NCI-H345 treated with DMSO at 0.1 percent for 48 hours (cell line): Measurements from ENCODE around the gene RUFY4.
"Not testable (repeated sequence)": the region's sequence is repeated elsewhere in the genome, so short reads cannot be mapped to it uniquely, and the experiment has no call there.

Source experiments
- DNase-seq: peaks from one replicate; lab custom pipeline; 2025; ENCODE audit not compliant: unreplicated experiment; lab: John Stamatoyannopoulos, UW

RUFY4 gene

DNA sequence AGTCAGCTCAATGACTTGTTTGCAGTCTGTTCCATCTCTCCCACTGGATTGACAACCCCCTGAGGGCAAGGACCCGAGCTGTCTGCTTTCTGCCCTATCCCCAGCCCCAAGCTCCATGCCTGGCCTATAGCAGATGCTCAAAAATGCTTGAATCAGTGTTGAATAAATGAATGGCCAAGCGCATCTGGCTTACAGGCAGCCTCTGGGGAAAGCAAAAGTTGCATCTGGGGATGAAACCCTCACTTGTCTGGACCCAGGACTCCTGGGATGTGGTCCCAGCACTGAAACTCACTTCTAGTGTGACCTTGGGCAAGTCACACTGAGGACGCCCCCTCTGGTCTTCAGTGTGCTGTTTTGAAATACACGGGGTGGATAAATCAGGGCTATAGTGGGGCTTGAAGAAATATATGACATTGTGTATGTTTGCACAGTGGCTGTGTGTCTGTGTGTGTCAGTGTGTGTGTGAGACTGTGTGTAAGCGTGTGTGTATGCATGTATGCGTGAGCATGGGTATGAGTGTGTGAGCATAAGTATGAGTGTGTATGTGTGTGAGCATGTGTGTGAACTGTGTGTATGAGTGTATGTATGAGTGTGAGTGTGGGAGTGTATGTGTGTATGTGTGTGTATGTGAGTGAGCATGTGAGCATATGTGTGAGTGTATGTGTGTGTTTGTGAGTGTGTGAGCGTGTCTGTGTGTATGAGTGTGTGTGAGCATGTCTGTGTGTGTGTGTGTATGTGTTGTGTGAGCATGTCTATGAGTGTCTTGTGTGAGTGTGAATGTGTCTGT is 38.5 kb upstream of the RUFY4 start:
- no peak for DNase-seq

DNA sequence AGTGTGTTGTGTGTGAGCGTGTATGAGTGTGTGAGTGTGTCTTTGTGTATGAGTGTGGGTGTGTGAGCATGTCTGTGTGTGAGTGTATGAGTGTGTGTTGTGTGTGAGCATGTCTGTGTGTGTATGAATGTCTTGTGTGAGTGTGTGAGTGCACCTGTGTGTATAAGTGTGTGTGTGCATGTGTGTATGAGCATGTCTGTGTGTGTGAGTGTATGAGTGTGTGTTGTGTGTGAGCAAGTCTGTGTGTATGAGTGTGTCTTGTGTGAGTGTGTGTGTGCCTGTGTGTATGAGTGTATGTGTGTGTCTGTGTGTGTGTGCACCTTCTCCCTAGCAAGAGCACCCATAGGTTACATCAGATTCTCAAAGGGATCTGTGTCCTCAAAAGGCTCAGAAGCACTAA is 37.8 kb upstream of the RUFY4 start:
- DNase-seq, result no peak

DNA sequence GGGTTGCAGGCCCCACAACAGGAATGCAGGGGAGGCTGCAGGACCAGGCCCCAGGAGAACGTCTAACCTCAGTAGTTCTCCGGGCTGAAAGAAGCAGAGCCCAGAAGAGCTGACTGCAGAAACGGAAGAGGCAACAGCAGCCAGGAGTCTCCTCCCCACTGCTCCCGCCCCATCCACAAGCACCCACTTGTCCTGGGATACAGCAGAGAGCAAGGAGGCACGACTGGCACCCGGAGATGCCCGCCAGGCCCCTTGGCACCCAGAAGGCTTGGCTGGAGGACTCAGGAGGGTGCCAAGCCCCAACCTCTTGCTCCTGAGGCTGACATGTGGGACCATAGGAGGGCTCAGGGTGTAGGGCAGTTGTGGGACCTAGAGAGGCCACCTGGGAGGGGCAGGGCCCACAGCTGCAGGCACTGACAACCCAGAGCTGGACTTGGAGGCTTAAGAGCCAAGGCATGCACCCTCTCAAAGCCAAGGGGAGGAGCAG is 37.2 kb upstream of the RUFY4 start:
- DNase-seq, result no peak

DNA sequence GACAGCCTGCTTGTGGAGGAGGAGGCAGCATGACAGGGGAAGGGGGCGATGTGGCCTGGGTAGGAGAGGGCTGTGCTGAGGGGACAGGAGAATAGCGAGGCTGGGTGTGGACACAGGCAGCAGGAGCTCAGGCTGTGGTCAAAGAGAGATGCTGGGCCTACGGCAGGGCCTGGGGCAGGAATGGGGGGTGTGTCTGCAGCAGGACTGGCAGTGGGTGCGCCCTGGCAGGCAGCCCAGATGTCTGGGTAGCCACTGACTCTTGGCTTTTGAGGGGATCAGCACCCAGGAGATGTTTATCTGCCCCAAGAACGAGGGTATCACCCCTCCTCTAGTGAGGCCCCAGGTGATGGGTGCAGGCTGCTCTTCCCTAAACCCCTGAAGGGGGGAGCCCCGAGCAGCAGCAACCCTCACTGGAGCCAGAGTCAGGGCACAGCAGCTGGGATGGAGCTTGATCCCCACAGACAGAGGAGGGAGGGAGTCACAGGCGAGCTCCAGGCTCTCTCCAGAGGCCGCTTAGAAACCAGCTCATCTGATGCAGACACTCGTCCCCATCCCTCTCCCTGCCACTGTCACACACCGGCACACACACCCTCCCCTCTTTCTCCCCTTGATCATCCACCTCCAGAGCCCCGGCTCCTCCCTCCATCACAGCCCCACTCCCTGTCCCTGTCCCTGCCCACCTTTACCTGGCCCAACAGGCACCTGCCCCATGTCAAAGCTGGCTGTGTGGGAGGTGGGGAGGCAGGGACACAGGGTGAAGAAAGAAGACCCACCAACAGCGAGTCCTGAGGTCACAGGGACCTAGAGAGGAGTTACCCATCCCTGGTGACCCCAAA is 36.5 kb upstream of the RUFY4 start:
- DNase-seq, result no peak

DNA sequence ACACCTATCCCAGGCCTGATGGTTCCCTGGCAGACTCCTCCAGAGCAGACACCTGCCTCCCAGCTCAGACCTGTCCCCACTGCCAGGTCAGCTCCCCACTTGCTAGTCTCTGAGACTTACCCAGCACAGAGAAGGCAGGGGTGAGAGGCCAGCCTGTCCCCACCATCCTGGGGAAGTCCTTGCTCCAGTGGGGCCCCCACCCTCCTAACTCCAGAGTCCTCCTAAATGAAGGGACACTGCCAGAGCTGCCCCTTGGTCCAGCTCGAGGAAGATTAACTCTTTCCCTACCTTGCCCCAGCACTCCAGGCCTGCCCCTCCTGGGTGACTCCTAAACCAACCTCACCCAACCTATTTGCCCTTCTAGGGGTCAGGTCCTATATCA is 35.9 kb upstream of the RUFY4 start:
- no peak for DNase-seq

DNA sequence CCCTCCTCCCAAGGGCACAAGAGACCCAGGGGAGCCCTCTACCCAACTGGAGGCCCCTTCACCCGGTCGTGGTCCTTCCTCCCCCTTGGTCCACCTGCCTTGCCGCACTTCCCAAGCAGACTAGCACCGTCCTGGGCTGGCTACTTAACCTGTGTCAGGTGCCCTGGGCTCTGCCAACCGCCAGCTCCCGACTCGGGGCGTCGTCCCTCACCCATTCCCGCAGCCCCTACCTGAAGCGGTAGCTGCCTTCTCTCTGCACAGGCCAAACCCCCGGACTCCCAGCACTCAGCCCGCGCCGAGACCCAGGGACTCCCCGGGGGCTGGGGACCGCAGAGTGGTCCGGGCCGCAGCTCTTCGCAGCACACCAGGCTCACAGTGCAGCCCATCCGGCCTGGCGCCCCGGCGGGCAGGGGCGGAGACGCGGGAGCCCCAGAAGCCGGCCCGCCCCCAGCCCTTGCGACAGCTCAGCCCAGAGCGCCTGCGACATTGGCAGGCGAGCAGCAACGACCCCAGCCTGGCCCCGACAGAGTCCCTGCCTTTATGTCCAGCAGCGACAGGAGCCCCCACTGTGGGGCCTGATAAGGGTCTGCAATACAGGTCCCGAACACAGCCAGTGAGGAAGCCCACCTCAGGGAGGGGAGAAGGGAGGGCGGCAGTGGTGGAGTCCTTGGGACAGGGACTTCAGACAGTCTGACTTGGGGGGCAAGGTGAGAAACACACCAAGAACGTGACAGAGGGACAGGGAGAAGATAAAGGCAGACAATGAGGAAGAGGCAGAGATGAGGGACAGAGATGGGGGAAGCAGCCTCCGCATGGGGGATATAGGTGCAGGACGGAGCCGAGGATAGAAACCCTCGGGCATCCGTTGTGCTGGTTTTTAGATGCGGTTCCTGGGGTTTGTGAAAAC is 35.2 kb upstream of the RUFY4 start:
- no peak for DNase-seq

DNA sequence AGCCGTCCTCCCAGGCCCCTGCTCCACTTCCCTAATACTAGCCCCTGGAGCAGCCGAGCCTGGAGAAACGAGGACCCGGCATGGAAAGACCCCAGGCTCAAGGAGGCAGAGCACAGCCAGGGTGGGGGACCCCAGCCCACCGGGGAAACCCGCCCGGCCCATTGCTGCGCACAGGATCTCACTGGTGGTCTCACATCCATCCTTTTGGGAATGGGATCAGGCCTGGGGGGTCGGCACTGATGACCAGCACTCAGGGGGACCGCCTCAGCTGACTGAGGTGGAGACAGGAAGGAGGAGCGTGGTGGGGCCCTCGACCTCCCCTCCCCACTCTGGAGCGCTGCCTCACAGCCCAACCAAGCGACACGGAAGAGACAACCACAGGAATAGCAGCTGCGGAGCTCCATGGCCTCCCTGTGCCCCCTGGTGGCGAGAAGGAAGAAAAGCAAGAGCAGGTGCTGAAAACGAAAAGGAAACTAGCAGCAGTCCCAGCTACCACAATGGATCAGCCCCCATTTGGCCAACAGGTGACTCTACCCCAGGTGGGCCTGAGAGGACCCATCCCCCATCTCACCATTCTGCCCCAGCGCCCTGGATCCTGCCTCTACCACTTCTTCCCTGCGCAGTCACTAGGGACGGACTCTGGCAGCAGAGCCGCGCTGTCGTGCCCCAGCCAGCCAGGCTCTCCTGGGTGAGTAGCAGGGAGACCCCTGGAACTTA is 34.4 kb upstream of the RUFY4 start:
- peak; percentile 24 for DNase-seq

DNA sequence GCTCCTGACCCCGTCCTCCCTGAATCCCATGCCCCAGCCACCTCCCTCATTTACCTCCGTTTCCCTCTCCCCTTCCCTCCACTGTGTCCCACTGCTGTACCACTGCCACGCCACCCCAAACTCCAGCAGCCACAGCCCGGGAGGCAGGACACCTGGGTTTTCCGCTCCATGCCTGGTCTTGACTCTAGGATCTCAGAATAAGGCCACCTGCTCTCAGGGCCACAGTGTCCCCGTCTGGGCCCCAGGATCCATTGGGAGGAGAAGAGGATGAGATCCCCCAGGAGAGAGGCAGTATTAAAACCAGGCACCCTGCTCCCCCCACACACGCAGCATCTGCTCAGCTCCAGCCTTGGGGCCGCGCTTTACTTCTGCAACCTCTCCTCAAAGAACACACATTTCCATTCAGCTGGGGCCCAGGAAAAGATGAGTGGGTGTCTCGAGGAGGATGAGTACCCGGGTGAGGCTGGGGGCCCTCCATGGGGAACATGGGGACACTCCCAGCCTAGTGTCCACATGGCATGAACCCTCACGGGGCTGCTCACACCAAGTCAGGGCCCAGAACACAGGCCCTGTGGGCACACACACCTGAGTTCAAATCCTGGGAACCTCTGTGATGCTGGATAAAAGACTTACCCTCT is 33.5 kb upstream of the RUFY4 start:
- DNase-seq, result no peak

DNA sequence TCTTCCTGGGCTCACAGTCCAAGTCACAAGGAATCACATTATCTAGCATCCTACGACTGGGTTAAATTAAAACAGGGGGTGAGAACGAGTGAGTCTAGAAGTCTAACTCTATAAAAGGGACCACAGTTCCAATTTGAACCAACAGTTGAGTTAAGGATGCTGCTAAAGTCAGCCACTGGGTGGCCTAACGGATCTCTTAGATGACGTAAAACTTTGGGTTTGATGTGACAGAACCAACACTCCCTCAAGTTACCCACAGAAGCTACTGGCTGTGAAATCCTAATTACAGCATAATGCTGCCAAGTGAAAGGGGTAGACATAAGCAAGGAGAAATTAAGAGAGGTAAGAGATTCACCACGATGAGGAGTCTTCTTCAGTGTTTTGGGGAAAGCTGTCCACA is 32.7 kb upstream of the RUFY4 start:
- DNase-seq, result no peak

DNA sequence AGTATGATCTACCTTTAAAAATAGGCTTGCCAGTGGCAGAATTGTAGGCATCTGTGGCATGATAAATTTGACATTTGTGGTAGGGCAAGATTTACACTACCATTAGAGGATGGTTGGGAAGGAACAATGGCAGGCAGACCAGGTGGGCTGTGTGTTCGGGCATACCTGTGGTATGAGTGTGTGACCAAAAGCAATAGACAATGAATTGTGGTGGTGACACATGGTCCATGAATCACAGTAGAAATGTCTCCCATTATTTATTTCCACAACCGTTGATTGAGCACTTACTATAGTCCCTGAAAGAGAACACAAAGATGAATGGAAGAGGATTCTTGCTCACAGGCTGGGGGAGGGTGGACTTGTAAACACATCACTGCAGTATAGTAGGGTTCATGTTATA is 29.9 kb upstream of the RUFY4 start:
- no peak for DNase-seq

DNA sequence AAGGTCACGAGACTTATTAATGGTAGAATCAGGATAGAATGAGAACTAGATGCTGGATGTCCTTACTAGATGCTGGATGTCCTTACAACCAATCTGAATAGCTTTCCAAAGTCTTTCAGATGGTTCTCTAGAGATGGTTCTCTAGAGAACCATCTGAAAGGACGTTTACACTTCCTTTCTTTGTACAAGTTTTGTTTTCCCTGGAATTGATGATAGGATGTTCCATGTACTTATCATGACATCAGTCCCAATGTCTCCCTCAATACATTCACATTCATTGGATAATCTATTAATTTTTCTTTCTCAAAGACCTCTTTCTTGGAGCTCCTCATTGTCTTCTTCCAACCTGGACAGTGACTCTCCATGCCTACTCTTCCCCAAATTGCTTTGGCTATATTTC is 28.2 kb upstream of the RUFY4 start:
- DNase-seq, result no peak

DNA sequence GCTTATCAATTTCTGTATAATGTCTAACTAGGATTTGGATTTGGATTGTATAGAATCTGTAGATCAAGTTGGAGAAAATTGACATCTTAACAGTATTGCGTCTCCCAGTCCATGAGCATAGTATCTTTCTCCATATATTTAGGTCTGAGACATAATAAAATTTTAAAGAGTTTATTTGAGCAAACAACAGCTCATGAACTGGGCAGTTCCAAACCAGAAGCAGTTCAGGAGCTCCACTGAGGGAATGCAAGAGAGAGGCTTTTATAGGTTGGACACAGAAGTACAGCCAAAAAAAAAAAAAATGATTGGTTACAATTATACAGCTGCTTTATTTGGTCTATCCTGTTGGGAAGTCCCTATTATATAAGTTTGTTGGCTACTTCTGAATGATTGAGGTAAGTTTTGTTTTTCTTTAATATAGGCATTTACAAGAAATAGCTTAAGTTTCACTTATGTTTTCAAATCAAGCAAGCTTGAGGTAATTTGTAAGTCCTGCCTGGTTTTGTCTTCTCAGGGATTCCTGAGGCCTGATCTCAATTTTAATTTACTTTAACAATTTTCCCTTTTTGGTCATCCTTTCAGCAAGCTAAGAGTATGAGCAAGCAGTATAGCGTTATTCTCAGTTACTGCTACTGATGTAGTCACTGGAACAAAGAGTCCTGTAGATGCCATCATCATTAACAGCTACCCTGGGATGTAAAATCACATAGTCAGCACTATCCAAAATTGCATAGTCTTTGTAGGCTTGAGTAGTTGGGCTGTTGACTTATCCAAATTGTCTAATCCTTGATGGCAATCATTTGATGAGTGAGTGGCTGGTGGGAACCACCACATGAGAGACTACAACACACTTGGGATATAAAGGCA is 27.5 kb upstream of the RUFY4 start:
- DNase-seq, result no peak

DNA sequence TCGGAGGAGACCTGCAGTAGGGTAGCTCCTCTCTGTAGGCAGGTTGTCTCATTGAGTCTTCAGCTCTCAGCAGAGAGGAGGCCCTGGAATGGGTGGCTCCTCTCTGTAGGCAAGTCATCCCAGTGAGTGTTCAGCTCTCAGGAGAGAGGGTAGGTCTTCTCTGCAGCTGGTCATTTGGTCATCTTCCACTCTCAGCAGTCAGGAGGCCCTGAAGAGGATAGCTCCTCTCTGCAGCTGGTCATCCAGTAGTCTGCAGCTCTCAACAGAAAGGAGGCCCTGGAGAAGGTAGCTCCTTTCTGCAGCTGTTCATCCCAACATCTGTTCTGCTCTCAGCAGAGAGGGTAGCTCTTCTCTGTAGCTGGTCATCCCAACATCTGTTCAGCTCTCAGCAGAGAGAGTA is 26.0 kb upstream of the RUFY4 start:
- no peak for DNase-seq

DNA sequence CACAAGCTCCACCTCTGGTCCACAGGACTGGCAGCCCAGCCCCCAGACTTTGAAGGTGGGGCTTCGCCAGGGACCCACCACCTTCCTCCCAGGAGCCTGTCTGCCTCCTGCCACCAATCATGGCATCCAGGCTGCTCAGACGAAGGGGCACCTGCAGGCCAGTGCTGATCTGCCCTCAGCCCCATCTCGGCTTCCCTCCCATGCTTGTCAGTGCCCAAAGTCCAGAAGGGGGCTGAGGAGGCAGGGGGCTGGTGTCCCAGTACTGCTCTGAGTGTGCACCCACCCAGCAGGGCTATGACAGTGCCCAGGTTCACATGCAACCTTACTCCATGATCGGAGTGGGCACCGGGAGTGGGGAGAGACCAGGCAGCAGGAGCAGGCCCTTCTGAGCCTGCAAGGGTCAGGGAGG is 25.3 kb upstream of the RUFY4 start:
- no peak for DNase-seq

DNA sequence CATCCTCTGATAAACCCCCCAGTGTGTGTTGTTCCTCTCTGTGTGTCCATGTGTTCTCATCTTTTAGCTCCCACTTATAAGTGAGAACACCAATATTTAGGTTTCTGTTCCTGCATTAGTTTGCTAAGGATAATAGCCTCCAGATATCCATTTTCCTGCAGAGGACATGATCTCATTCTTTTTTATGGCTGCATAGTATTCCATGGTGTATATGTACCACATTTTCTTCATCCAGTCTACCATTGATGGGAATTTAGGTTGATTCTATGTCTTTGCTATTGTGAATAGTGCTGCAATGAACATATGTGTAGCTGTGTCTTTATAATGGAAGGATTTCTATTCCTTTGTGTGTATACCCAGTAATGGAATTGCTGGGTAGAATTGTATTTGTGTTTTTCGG is 24.5 kb upstream of the RUFY4 start:
- DNase-seq, result not testable (repeated sequence)

DNA sequence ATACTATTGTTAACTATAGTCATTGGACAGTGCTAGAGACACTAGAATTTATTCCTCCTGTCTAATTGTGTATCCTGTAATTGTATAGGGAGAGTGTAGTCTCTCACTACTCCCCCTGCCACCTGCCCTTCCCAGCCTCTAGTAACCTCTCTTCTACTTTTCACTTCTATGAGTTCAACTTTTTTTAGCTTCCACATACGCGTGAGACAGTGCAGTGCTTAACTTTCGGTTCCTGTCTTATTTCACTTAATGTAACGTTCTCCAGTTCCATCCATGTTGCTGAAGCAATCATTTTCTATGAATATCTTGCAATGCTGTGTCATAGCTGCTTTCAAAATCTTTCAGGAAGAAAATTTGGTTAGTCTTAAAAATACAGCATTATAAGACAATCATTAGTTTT is 22.8 kb upstream of the RUFY4 start:
- no peak for DNase-seq

DNA sequence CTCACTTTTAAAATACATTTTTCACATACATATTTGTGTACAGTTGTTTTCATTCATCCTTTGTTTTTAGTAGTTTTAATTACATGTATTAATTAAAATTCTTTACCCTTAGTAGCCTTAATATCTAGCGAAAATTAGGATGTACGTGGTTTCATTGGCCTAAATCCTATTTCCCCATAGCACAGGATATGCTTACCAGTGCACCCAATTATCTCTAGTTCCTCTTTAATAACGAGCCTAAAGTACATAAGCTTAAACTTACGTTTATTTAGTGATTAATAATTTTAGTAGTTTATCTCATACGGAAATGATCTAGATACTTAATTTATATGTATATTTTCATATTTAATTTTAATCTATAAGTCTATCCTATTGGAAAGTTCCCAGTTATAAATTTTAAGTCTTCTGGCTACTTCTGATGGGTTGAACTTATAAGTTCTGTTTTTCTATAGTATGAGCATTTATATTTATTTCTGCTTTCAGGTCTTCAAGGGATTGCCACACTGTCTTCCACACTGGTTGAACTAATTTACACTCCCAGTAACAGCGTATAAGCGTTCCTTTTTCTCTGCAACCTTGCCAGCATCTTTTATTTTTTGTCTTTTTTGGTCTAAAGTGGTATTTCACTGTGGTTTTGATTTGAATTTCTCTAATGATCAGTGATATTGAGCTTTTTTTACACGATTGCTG is 21.4 kb upstream of the RUFY4 start:
- no peak for DNase-seq

DNA sequence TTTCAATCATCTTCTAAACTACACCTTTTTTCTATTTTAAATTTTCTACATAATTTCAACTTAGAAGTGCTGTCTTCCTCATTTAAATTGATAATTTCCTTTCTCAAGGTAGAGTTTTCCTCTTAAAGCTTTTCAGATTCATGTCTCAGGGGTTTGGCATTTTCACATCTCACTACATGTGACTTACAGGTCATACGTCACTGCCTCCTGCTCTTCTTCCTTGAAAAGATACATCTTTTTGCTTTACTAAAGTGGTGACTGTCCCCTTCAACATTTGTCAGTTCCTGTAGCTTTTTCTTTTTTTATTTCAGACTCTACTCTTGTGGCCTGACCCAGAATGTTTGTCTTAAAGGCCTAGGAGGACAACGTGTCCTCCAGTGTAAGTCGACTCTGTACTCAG is 17.1 kb upstream of the RUFY4 start:
- DNase-seq, result no peak

DNA sequence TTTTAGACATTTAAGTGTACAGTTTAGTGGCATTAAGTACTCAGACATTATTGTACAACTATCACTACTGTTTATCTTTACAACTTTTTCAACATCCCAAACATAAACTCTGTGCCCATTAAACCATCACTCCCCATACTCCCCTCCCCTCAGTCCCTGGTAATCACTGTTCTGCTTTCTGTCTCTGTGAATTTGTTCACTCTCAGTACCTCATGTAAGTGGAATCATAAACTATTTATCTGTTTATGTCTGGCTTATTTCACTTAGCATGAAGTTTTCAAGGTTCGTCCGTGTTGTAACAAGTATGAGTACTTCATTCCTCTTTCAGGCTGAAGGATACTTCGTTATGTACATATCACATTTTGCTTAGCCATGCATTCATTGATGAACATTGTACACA is 9.8 kb upstream of the RUFY4 start:
- DNase-seq, result no peak
